OCI-LY7 (cell line): ENCODE results near the gene AHSG. TPM values are rescaled to one million over a fixed set of nuclear protein-coding genes. Genes with fewer than 3 reads are reported as not detected.

Source experiments
- BruUV-seq: library from RNA; stranded (reverse); fragments of 400-500 nt; replicated peaks from 2 replicates; lab custom pipeline; 2021; lab: Mats Ljungman, UMichigan
- CTCF ChIA-PET: fragments of 300-600 bp; sonication (Branson Sonifier 250); formaldehyde crosslinking; loops from one replicate; lab custom pipeline; 2022; ENCODE audit warnings: antibody characterized with exemption; ENCODE audit not compliant: unreplicated experiment; lab: Charles Lee
- POLR2A ChIA-PET: fragments of 300-600 bp; sonication (Branson Sonifier 250); formaldehyde crosslinking; loops from one replicate; lab custom pipeline; 2022; ENCODE audit warnings: antibody characterized with exemption; lab: Charles Lee
- DNase-seq: peaks from one replicate; pipeline ENCODE4 v3.0.0-alpha.2; 2015; ENCODE audit warnings: low spot score
- H2AFZ ChIP-seq: fragments of 200-600 bp; sonication (generic), shearing (Covaris generic); 2 replicates; pipeline ENCODE4 v1.6.1; 2014; ENCODE audit warnings: mild to moderate bottlenecking, antibody characterized with exemption, low read length, moderate library complexity
- H3K27ac ChIP-seq: fragments of 200-600 bp; sonication (generic); 2 replicates; pipeline ENCODE4 v1.5.1; 2014; ENCODE audit warnings: mixed run types, low read depth, mild to moderate bottlenecking, moderate library complexity, low read length, inconsistent platforms; ENCODE audit not compliant: poor library complexity, severe bottlenecking
- H3K36me3 ChIP-seq: fragments of 200-600 bp; sonication (generic); 2 replicates; pipeline ENCODE4 v1.6.1; 2014; ENCODE audit warnings: mild to moderate bottlenecking, antibody characterized with exemption, low read length, moderate library complexity, mixed read lengths; ENCODE audit not compliant: insufficient read depth
- H3K4me1 ChIP-seq: fragments of 200-600 bp; sonication (generic); 2 replicates; pipeline ENCODE4 v1.5.1; 2014; ENCODE audit warnings: mild to moderate bottlenecking, low read length; ENCODE audit not compliant: insufficient read depth, poor library complexity, severe bottlenecking
- H3K4me2 ChIP-seq: fragments of 200-600 bp; sonication (generic); 2 replicates; pipeline ENCODE4 v1.6.1; 2014; ENCODE audit warnings: mild to moderate bottlenecking, low read length
- H3K4me3 ChIP-seq: fragments of 200-600 bp; sonication (generic); 2 replicates; pipeline ENCODE4 v1.5.1; 2014; ENCODE audit warnings: mild to moderate bottlenecking, low read depth, low read length; ENCODE audit not compliant: poor library complexity, severe bottlenecking
- H3K79me2 ChIP-seq: fragments of 200-600 bp; sonication (generic); 2 replicates; pipeline ENCODE4 v1.6.1; 2016; ENCODE audit warnings: low read depth, mild to moderate bottlenecking, low read length, moderate library complexity, mixed read lengths; ENCODE audit not compliant: insufficient read depth
- H3K9me2 ChIP-seq: fragments of 200-600 bp; sonication (generic); 2 replicates; pipeline ENCODE4 v1.6.1; 2016; ENCODE audit warnings: mild to moderate bottlenecking, low read length, mixed read lengths; ENCODE audit not compliant: insufficient read depth
- H3K9me3 ChIP-seq: fragments of 200-600 bp; sonication (generic); 2 replicates; pipeline ENCODE4 v1.6.1; 2014; ENCODE audit warnings: mild to moderate bottlenecking, mixed run types, low read length, mixed read lengths
- H4K20me1 ChIP-seq: fragments of 200-600 bp; sonication (generic); 2 replicates; pipeline ENCODE4 v1.6.1; 2014; ENCODE audit warnings: mild to moderate bottlenecking, antibody characterized with exemption, low read length, moderate library complexity, mixed read lengths; ENCODE audit not compliant: insufficient read depth
- EZH2phosphoT487 ChIP-seq: fragments of 200-600 bp; sonication (generic); IDR thresholded peaks from 2 replicates; pipeline ENCODE4 v1.6.1; 2018; ENCODE audit warnings: low read depth, borderline replicate concordance, mild to moderate bottlenecking, mixed run types, antibody characterized with exemption, low read length, moderate library complexity, mixed read lengths
- intact Hi-C: fragments of 100-400 bp; cut with micrococcal nuclease; formaldehyde crosslinking; loops from one replicate; pipeline ENCODE4 v1.10.0; 2022; ENCODE audit not compliant: unreplicated experiment
- total RNA-seq, 2 experiments: library from RNA; depleted of rRNA in 1 of 2; stranded (reverse); fragments of >200 nt in 1 of 2; shearing (Covaris generic) in 1 of 2; gene quantifications; 2 replicates each; pipeline ENCODE4 v1.2.3, GENCODE V29; 2014 to 2022
- TF ChIP-seq, protein P1 (sequence below): fragments of 200-600 bp; sonication (generic); conservative IDR thresholded peaks from 2 replicates; pipeline ENCODE4 v1.5.1; 2014; ENCODE audit warnings: mild to moderate bottlenecking, antibody characterized with exemption, low read length, moderate library complexity, mixed read lengths

AHSG gene
- total RNA-seq, 2 experiments from 2014 or later = not detected

DNA sequence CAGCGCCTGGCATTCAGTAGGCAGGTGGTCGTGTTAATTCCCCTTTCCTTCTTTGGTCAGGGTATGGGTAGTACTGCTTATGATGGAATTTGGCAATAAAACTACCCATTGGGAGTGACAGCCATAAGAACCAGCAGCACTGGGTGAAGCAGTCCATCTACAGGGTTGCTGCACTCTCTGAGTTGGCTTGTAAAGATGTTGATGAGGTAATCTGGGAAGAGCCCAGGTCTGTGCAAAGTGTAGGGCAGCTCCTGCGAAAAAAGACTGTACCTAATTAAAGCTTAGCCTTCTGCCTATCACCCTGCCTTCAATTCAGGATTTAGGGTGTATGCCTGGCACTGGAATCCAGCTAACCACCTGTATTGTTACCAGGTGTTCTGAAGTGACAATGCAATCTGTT lies 22.7 kb downstream of the AHSG start:
- Histone ChIP-seq H3K36me3 (no peaks in the 10 kb centered on the region), H4K20me1 (no peaks in the 10 kb centered on the region), H3K4me2 (no peak overlapping the region), H3K27ac (no peak overlapping the region), H3K9me3 (peaks cover 7% of the 10 kb centered on the region; the same call in 1 of the 2 replicates), H3K4me3 (no peak overlapping the region), H3K4me1 (no peaks in the 10 kb centered on the region), H3K79me2 (no peaks in the 10 kb centered on the region), H2AFZ (no peak overlapping the region), H3K9me2 (no peaks in the 10 kb centered on the region)
- CTCF ChIA-PET = no interaction called here
- no peak for DNase-seq
- no TSS peak for BruUV-seq
- TF ChIP-seq, protein P1, sequence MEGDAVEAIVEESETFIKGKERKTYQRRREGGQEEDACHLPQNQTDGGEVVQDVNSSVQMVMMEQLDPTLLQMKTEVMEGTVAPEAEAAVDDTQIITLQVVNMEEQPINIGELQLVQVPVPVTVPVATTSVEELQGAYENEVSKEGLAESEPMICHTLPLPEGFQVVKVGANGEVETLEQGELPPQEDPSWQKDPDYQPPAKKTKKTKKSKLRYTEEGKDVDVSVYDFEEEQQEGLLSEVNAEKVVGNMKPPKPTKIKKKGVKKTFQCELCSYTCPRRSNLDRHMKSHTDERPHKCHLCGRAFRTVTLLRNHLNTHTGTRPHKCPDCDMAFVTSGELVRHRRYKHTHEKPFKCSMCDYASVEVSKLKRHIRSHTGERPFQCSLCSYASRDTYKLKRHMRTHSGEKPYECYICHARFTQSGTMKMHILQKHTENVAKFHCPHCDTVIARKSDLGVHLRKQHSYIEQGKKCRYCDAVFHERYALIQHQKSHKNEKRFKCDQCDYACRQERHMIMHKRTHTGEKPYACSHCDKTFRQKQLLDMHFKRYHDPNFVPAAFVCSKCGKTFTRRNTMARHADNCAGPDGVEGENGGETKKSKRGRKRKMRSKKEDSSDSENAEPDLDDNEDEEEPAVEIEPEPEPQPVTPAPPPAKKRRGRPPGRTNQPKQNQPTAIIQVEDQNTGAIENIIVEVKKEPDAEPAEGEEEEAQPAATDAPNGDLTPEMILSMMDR = no peak
- TF ChIP-seq EZH2phosphoT487 = no peak
- POLR2A ChIA-PET = interaction anchor here (0.6 kb wide), 1 partner anchor 137 kb away, joined by 3 read pairs; no protein-coding TSS in a partner anchor
- intact Hi-C loops = no loop called here

DNA sequence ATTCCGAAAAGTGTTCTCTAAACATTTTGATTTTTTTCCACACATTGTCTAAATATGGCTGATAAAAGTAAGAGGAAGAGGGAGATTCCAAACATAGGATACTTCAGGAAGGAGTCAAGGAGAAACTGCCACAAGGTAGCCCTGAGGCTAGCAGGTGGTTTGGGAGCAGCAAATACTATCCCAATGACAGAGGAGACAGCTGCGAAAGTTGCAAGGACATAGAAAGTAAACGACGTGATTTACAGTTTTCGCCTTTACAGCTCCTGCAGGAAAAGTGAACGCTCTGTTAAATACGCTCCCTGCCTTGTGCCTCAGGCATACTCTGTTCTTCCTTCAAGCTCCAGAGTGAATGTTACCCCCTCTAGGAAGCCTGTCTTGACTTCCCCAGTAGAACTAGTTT lies 23.7 kb downstream of the AHSG start:
- no peak for DNase-seq
- no peak overlapping the region for H3K27ac ChIP-seq
- no peaks in the 10 kb centered on the region for H4K20me1 ChIP-seq
- peaks cover 7% of the 10 kb centered on the region; the same call in 1 of the 2 replicates for H3K9me3 ChIP-seq
- H3K4me1 ChIP-seq = no peaks in the 10 kb centered on the region
- H3K36me3 ChIP-seq = no peaks in the 10 kb centered on the region
- TF ChIP-seq EZH2phosphoT487 = no peak
- TF ChIP-seq, protein P1 = no peak
- ChIA-PET CTCF (no interaction called here), POLR2A (interaction anchor here (1.0 kb wide), 1 partner anchor 20 kb away, joined by 3 read pairs; no protein-coding TSS in a partner anchor)
- H3K4me3 ChIP-seq = no peak overlapping the region
- H3K79me2 ChIP-seq = no peaks in the 10 kb centered on the region
- H3K4me2 ChIP-seq = no peak overlapping the region
- no peak overlapping the region for H2AFZ ChIP-seq
- intact Hi-C loops = no loop called here
- no peaks in the 10 kb centered on the region for H3K9me2 ChIP-seq
- BruUV-seq = no TSS peak

DNA sequence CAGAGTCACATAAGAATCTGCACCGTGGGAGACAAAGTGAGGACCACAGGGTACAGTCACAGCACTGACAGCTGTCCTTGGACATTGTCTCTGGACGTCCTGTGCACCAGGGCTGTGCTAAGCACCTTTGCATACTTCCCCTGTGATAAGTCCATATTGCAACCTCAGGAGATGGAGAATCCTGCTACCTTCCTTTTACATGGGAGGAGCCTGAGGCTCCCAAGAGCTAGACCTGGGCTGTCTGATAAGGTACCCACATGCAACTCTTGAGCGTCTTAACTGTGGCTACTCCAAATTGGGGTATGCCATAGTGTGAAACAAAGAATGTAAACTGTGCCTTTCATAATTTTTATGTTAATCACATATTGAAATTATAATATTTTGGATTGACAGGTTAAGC lies 24.8 kb downstream of the AHSG start:
- intact Hi-C loops = no loop called here
- POLR2A ChIA-PET = interaction anchor here (0.7 to 1.0 kb wide), 2 partner anchors 9 to 21 kb away, joined by 3 read pairs; no protein-coding TSS in a partner anchor
- TF ChIP-seq, protein P1 = no peak
- no peak for TF ChIP-seq EZH2phosphoT487
- Histone ChIP-seq H3K4me3 (no peak overlapping the region), H3K27ac (no peak overlapping the region), H3K4me2 (no peak overlapping the region), H3K9me2 (no peaks in the 10 kb centered on the region), H3K9me3 (peaks cover 7% of the 10 kb centered on the region; the same call in 1 of the 2 replicates), H4K20me1 (no peaks in the 10 kb centered on the region), H3K79me2 (no peaks in the 10 kb centered on the region), H2AFZ (no peak overlapping the region), H3K36me3 (no peaks in the 10 kb centered on the region), H3K4me1 (peaks cover 9% of the 10 kb centered on the region)
- no TSS peak for BruUV-seq
- no peak for DNase-seq
- CTCF ChIA-PET = no interaction called here
